MCF 10A (cell line): Measurements from ENCODE around the gene CLEC1A. TPM values are rescaled to one million over a fixed set of nuclear protein-coding genes. Genes with fewer than 3 reads are reported as not detected.
A peak's percentile ranks its signal among the peaks of the same experiment; 100 is the strongest.

Experiments used
- BruUV-seq: library from RNA; stranded (reverse); fragments of 400-500 nt; replicated peaks from 2 replicates; lab custom pipeline; 2021; lab: Mats Ljungman, UMichigan
- CTCF ChIA-PET: fragments of 300-600 bp; sonication (Branson Sonifier 250); formaldehyde crosslinking; extraction: SDS; loops from one replicate; lab custom pipeline; 2021; ENCODE audit warnings: antibody characterized with exemption, inconsistent platforms; lab: Yijun Ruan, JAX
- POLR2A ChIA-PET: fragments of 300-600, 350-650 bp; sonication (Branson Sonifier 250); formaldehyde crosslinking; extraction: SDS; loops from one replicate; lab custom pipeline; 2020; ENCODE audit warnings: antibody characterized with exemption, inconsistent platforms; lab: Yijun Ruan, JAX
- DNase-seq: peaks from one replicate; pipeline ENCODE4 v3.0.0-alpha.2; 2018; ENCODE audit not compliant: unreplicated experiment
- H3K27ac Mint-ChIP-seq: one replicate; pipeline ENCODE4 v1.8.0; 2022; ENCODE audit warnings: mild to moderate bottlenecking, low read depth, mixed read lengths; ENCODE audit not compliant: unreplicated experiment
- H3K27me3 Mint-ChIP-seq: one replicate; pipeline ENCODE4 v1.8.0; 2022; ENCODE audit warnings: mixed read lengths; ENCODE audit not compliant: insufficient read depth, unreplicated experiment
- H3K36me3 Mint-ChIP-seq: one replicate; pipeline ENCODE4 v1.8.0; 2022; ENCODE audit warnings: mild to moderate bottlenecking, moderate library complexity, mixed read lengths; ENCODE audit not compliant: insufficient read depth, unreplicated experiment
- H3K4me1 Mint-ChIP-seq: one replicate; pipeline ENCODE4 v1.8.0; 2022; ENCODE audit warnings: mixed read lengths; ENCODE audit not compliant: insufficient read depth, unreplicated experiment
- H3K4me3 Mint-ChIP-seq: one replicate; pipeline ENCODE4 v1.8.0; 2022; ENCODE audit warnings: mild to moderate bottlenecking, moderate library complexity, mixed read lengths; ENCODE audit not compliant: unreplicated experiment
- H3K9me3 Mint-ChIP-seq: one replicate; pipeline ENCODE4 v1.8.0; 2022; ENCODE audit warnings: mixed read lengths; ENCODE audit not compliant: unreplicated experiment
- CTCF ChIP-seq: fragments of 200-600 bp; IDR thresholded peaks from one replicate; pipeline ENCODE4 v1.8.0; 2022; ENCODE audit warnings: antibody characterized with exemption, mild to moderate bottlenecking; ENCODE audit not compliant: unreplicated experiment
- intact Hi-C: fragments of 100-400 bp; cut with micrococcal nuclease; formaldehyde crosslinking; loops from 2 replicates; pipeline ENCODE4 v1.14.1; 2022
- total RNA-seq: library from RNA; stranded (reverse); gene quantifications from 2 replicates; pipeline ENCODE4 v1.2.3, GENCODE V29; 2022

CLEC1A gene
- total RNA-seq, 1 experiment from 2014 or later, result not detected

- peaks cover 35% of the 10 kb centered on the region for H3K4me1 Mint-ChIP-seq
- H3K27me3 Mint-ChIP-seq, result no peaks in the 10 kb centered on the region
- peak overlapping the region; percentile 83 for H3K27ac Mint-ChIP-seq
- CTCF ChIA-PET, result interaction anchor here (0.5 to 4.0 kb wide), 6 partner anchors 22 to 658 kb away, joined by 3 to 44 read pairs (median 4); partner anchors contain the start of gene CLEC12B
- H3K9me3 Mint-ChIP-seq, result peaks cover 14% of the 10 kb centered on the region
- TF ChIP-seq CTCF, result no peak
- peak; percentile 87 for DNase-seq
- BruUV-seq, result no TSS peak
- H3K36me3 Mint-ChIP-seq, result no peaks in the 10 kb centered on the region
- H3K4me3 Mint-ChIP-seq, result no peak overlapping the region
- POLR2A ChIA-PET, result no interaction called here
- intact Hi-C loops, result no loop called here
These were observed 67.0 kb downstream of the CLEC1A start for GRCh38 chr12:10031771-10032175.

GRCh38 chr12:10031321-10031720, 67.5 kb downstream of the CLEC1A start:
- no peaks in the 10 kb centered on the region for H3K27me3 Mint-ChIP-seq
- peaks cover 35% of the 10 kb centered on the region for H3K4me1 Mint-ChIP-seq
- no peak for TF ChIP-seq CTCF
- ChIA-PET POLR2A (no interaction called here), CTCF (interaction anchor here (0.6 to 4.0 kb wide), 8 partner anchors 21 to 701 kb away, joined by 3 to 44 read pairs (median 4); partner anchors contain the start of gene CLEC12B)
- no peak overlapping the region for H3K4me3 Mint-ChIP-seq
- peaks cover 14% of the 10 kb centered on the region for H3K9me3 Mint-ChIP-seq
- no peaks in the 10 kb centered on the region for H3K36me3 Mint-ChIP-seq
- intact Hi-C loops, result no loop called here
- peak; percentile 62 for DNase-seq
- TSS peak; percentile 38 for BruUV-seq
- peak overlapping the region; percentile 83 for H3K27ac Mint-ChIP-seq

- H3K27ac Mint-ChIP-seq, result peak within 1 kb of the TSS; percentile 83
These were observed 68.3 kb downstream of the CLEC1A start, which contains the start of gene CLEC9A for GRCh38 chr12:10030446-10030845. TSS of gene CLEC9A (plus strand) at chr12:10030682. CDS start at chr12:10052688, 22,006 bp downstream.

More at GRCh38 chr12:10030446-10030845, 68.3 kb downstream of the CLEC1A start, which contains the start of gene CLEC9A:
- CTCF ChIA-PET, result interaction anchor here (0.5 to 4.0 kb wide), 7 partner anchors 29 to 336 kb away, joined by 3 to 44 read pairs (median 5); no protein-coding TSS in a partner anchor
- intact Hi-C loops, result no loop called here
- no TSS peak for BruUV-seq
- peaks cover 14% of the 10 kb centered on the region for H3K9me3 Mint-ChIP-seq
- H3K27me3 Mint-ChIP-seq, result no peaks in the 10 kb centered on the region
- no peak for DNase-seq
- POLR2A ChIA-PET, result no interaction called here
- no peaks in the 10 kb centered on the region for H3K36me3 Mint-ChIP-seq
- no peak for TF ChIP-seq CTCF
- no peak within 1 kb of the TSS for H3K4me3 Mint-ChIP-seq
- peaks cover 35% of the 10 kb centered on the region for H3K4me1 Mint-ChIP-seq
